Endothelial cell of umbilical vein (primary cell): ENCODE measurements around the gene MGST2. TPM values are rescaled to one million over a fixed set of nuclear protein-coding genes. Genes with fewer than 3 reads are reported as not detected.
A peak's percentile ranks its signal among the peaks of the same experiment; 100 is the strongest.

Experiments used
- BruUV-seq: library from RNA; stranded (reverse); fragments of 400-500 nt; replicated peaks from 2 replicates; lab custom pipeline; 2021; lab: Mats Ljungman, UMichigan
- CTCF ChIA-PET: fragments of 300-600, 350-600 bp; sonication (Branson Sonifier 250); formaldehyde crosslinking; loops from one replicate; lab custom pipeline; 2021; ENCODE audit warnings: antibody characterized with exemption, inconsistent platforms; lab: Charles Lee
- POLR2A ChIA-PET: fragments of 300-600, 350-600 bp; sonication (Branson Sonifier 250); formaldehyde crosslinking; loops from one replicate; lab custom pipeline; 2021; ENCODE audit warnings: antibody characterized with exemption, inconsistent platforms; lab: Charles Lee
- DNase-seq: peaks from one replicate; pipeline ENCODE4 v3.0.0-alpha.2; 2011; ENCODE audit warnings: low read depth, low spot score
- FAIRE-seq: peaks from 2 replicates; lab custom pipeline; 2011; peaks lifted over from hg19 to GRCh38; lab: Jason Lieb, UNC
- H2AFZ ChIP-seq: 2 replicates; pipeline ENCODE4 v1.6.0; 2012; ENCODE audit warnings: low read depth, low read length, control low read depth, inconsistent platforms
- H3K27ac ChIP-seq: 2 replicates; pipeline ENCODE4 v1.5.1; 2011; ENCODE audit warnings: low read depth, mild to moderate bottlenecking, control low read depth, low read length, moderate library complexity; ENCODE audit not compliant: insufficient read depth
- H3K27me3 ChIP-seq, 2 experiments: 2 replicates each; pipeline versions ENCODE4 v1.6.0 to v1.6.1; 2011; ENCODE audit warnings: low read length in 2 of 2, mixed read lengths in 1 of 2; ENCODE audit not compliant: control insufficient read depth in 2 of 2, insufficient read depth in 2 of 2
- H3K36me3 ChIP-seq, 2 experiments: 2 replicates in 1 of 2; 3 replicates in 1 of 2; pipeline ENCODE4 v1.5.1; 2011; ENCODE audit warnings: low read length in 2 of 2, mild to moderate bottlenecking in 1 of 2, moderate library complexity in 1 of 2; ENCODE audit not compliant: control insufficient read depth in 2 of 2, insufficient read depth in 2 of 2; ENCODE audit errors: extremely low read depth in 1 of 2
- H3K4me1 ChIP-seq: 3 replicates; pipeline ENCODE4 v1.5.1; 2011; ENCODE audit warnings: mild to moderate bottlenecking, low read length; ENCODE audit not compliant: control insufficient read depth, insufficient read depth; ENCODE audit errors: extremely low read depth
- H3K4me2 ChIP-seq: 2 replicates; pipeline ENCODE4 v1.6.1; 2011; ENCODE audit warnings: low read length, control low read depth, mixed read lengths; ENCODE audit not compliant: insufficient read depth
- H3K4me3 ChIP-seq, 3 experiments: fragments of 200-600 bp in 1 of 3; sonication (generic), shearing (Covaris generic) in 1 of 3; replicated peaks in 1 of 3; 2 replicates each; pipeline ENCODE4 v1.5.1; 2011 to 2016; ENCODE audit warnings: control low read depth in 3 of 3, low read length in 3 of 3, mild to moderate bottlenecking in 2 of 3, inconsistent platforms in 1 of 3, low read depth in 1 of 3, moderate library complexity in 1 of 3; ENCODE audit not compliant: insufficient read depth in 1 of 3
- H3K79me2 ChIP-seq: 2 replicates; pipeline ENCODE4 v1.6.0; 2012; ENCODE audit warnings: low read length, inconsistent platforms; ENCODE audit not compliant: control insufficient read depth, insufficient read depth
- H3K9ac ChIP-seq: replicated peaks from 2 replicates; pipeline ENCODE3; 2011; ENCODE audit warnings: low read length, control low read depth; ENCODE audit not compliant: insufficient read depth; ENCODE audit errors: extremely low read depth
- H3K9me1 ChIP-seq: replicated peaks from 3 replicates; pipeline ENCODE4 v1.6.0; 2011; ENCODE audit warnings: mild to moderate bottlenecking, low read length; ENCODE audit not compliant: control insufficient read depth, insufficient read depth; ENCODE audit errors: extremely low read depth
- H3K9me3 ChIP-seq: replicated peaks from 2 replicates; pipeline ENCODE4 v1.5.1; 2012; ENCODE audit warnings: low read length, inconsistent platforms; ENCODE audit not compliant: control insufficient read depth, insufficient read depth
- H4K20me1 ChIP-seq: replicated peaks from 2 replicates; pipeline ENCODE3; 2011; ENCODE audit warnings: mild to moderate bottlenecking, low read length; ENCODE audit not compliant: control insufficient read depth, insufficient read depth; ENCODE audit errors: extremely low read depth
- EZH2 ChIP-seq: IDR thresholded peaks from 2 replicates; pipeline ENCODE4 v1.6.1; 2012; ENCODE audit warnings: borderline replicate concordance, low read depth, mild to moderate bottlenecking, moderate library complexity, low read length, inconsistent platforms; ENCODE audit not compliant: severe bottlenecking
- FOS ChIP-seq: IDR thresholded peaks from 2 replicates; pipeline ENCODE4 v1.6.1; 2011; ENCODE audit warnings: mild to moderate bottlenecking, low read length, moderate library complexity, borderline replicate concordance; ENCODE audit not compliant: insufficient read depth
- GATA2 ChIP-seq: IDR thresholded peaks from 2 replicates; pipeline ENCODE4 v1.7.0; 2011; ENCODE audit warnings: low read depth, mild to moderate bottlenecking, moderate library complexity, mixed read lengths, low read length; ENCODE audit not compliant: insufficient read length, insufficient read depth
- MYC ChIP-seq: IDR thresholded peaks from one replicate; pipeline ENCODE4 v1.6.1; 2011; ENCODE audit warnings: mild to moderate bottlenecking, low read depth, low read length
- POLR2AphosphoS5 ChIP-seq: IDR thresholded peaks from 2 replicates; pipeline ENCODE4 v1.6.1; 2012; ENCODE audit warnings: low read depth, mild to moderate bottlenecking, control low read depth, low read length, moderate library complexity; ENCODE audit not compliant: insufficient read depth
- dilution Hi-C: fragments of 300-500 bp; cut with MboI; formaldehyde crosslinking; loops from one replicate; pipeline ENCODE4 v1.15.0; 2019; ENCODE audit warnings: low sequenced_read_pairs; ENCODE audit not compliant: extremely low pct_ligation_motif_present
- intact Hi-C: fragments of 100-400 bp; cut with micrococcal nuclease; formaldehyde crosslinking; loops from one replicate; pipeline ENCODE4 v1.10.0; 2022
- polyA plus RNA-seq, 4 experiments: library from polyadenylated mRNA; depleted of rRNA in 3 of 4; stranded (reverse) in 3 of 4; unstranded in 1 of 4; fragments of >200 nt; gene quantifications; 2 replicates each; pipeline versions ENCODE4 v1.2.1 to v1.2.3, GENCODE V29; 2011 to 2012; ENCODE audit warnings: missing spikeins in 1 of 4
- total RNA-seq: library from RNA; stranded (reverse); gene quantifications from 2 replicates; pipeline ENCODE4 v1.2.3, GENCODE V29; 2021
- TF ChIP-seq, protein P1 (sequence below), 2 donors: IDR thresholded peaks; 1 replicate in 1 of 2; 2 replicates in 1 of 2; pipeline ENCODE4 v1.5.1; 2011; ENCODE audit warnings: low read length in 2 of 2, mild to moderate bottlenecking in 2 of 2, moderate library complexity in 2 of 2, control low read depth in 1 of 2, inconsistent platforms in 1 of 2, low read depth in 1 of 2; ENCODE audit not compliant: insufficient read depth in 1 of 2; ENCODE audit errors: extremely low read depth in 1 of 2

The MGST2 gene
- total and polyA plus RNA-seq, 2 donors (not counting 3 experiments of a cell fraction or from before 2014, with no cell fraction given), result 64.3 to 78.9 TPM

- H3K36me3 ChIP-seq, result no peaks in the 10 kb centered on the region
- H3K4me1 ChIP-seq, result peaks cover 10% of the 10 kb centered on the region
- BruUV-seq, result no TSS peak
- ChIA-PET POLR2A (no interaction called here), CTCF (no interaction called here)
- peak; percentile 65 for DNase-seq
- no peak overlapping the region for H3K4me2 ChIP-seq
- no peak overlapping the region for H3K4me3 ChIP-seq
- TF ChIP-seq GATA2, result peak; percentile 38
- TF ChIP-seq POLR2AphosphoS5, result no peak
- no peak for TF ChIP-seq EZH2
- no peak for TF ChIP-seq MYC
- TF ChIP-seq, protein P1, sequence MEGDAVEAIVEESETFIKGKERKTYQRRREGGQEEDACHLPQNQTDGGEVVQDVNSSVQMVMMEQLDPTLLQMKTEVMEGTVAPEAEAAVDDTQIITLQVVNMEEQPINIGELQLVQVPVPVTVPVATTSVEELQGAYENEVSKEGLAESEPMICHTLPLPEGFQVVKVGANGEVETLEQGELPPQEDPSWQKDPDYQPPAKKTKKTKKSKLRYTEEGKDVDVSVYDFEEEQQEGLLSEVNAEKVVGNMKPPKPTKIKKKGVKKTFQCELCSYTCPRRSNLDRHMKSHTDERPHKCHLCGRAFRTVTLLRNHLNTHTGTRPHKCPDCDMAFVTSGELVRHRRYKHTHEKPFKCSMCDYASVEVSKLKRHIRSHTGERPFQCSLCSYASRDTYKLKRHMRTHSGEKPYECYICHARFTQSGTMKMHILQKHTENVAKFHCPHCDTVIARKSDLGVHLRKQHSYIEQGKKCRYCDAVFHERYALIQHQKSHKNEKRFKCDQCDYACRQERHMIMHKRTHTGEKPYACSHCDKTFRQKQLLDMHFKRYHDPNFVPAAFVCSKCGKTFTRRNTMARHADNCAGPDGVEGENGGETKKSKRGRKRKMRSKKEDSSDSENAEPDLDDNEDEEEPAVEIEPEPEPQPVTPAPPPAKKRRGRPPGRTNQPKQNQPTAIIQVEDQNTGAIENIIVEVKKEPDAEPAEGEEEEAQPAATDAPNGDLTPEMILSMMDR (IDR thresholded peaks at IDR 0.05; ENCODE audit: extremely low read depth in 1 of 2, insufficient read depth in 1 of 2, low read depth in 1 of 2, low read length in 2 of 2), result no peak
- peak; percentile 63 for TF ChIP-seq FOS
- H3K27ac ChIP-seq, result peak overlapping the region; percentile 37
- FAIRE-seq, result no peak
- H3K9me3 ChIP-seq, result no peaks in the 10 kb centered on the region
- H3K9me1 ChIP-seq, result no peaks in the 10 kb centered on the region
- dilution Hi-C loops, result no loop called here
- no peak overlapping the region for H3K9ac ChIP-seq
- intact Hi-C loops, result no loop called here
- no peak overlapping the region for H2AFZ ChIP-seq
- H3K27me3 ChIP-seq, result no peaks in the 10 kb centered on the region
- H4K20me1 ChIP-seq, result no peaks in the 10 kb centered on the region
- H3K79me2 ChIP-seq, result no peaks in the 10 kb centered on the region
These were observed 45.8 kb downstream of the MGST2 start for GRCh38 chr4:139711461-139711860.
